Colonic mucosa (tissue), 4 donors: Measurements from ENCODE around the gene PTCH2. TPM values are rescaled to one million over a fixed set of nuclear protein-coding genes. Genes with fewer than 3 reads are reported as not detected.
"Not testable (repeated sequence)": the region's sequence is repeated elsewhere in the genome, so short reads cannot be mapped to it uniquely, and the experiment has no call there.

Source experiments
- DNase-seq: peaks from one replicate; pipeline ENCODE4 v3.0.0-alpha.2; 2020
- H3K27ac ChIP-seq: fragments of 200-600 bp; one replicate; pipeline ENCODE4 v1.8.0; 2021
- H3K27me3 ChIP-seq: fragments of 200-600 bp; one replicate; pipeline ENCODE4 v1.8.0; 2021
- H3K36me3 ChIP-seq: fragments of 200-600 bp; one replicate; pipeline ENCODE4 v1.8.0; 2021
- H3K4me1 ChIP-seq: fragments of 200-600 bp; one replicate; pipeline ENCODE4 v1.8.0; 2021; ENCODE audit warnings: mild to moderate bottlenecking
- H3K4me3 ChIP-seq: fragments of 200-600 bp; one replicate; pipeline ENCODE4 v1.8.0; 2021
- H3K9ac ChIP-seq, 2 donors: one replicate each; pipeline ENCODE4 v1.7.0; 2013; ENCODE audit warnings: control low read depth in 2 of 2, low read depth in 2 of 2, low read length in 2 of 2
- H3K9me3 ChIP-seq: fragments of 200-600 bp; one replicate; pipeline ENCODE4 v1.8.0; 2021
- CTCF ChIP-seq: fragments of 200-600 bp; IDR thresholded peaks from one replicate; pipeline ENCODE4 v1.8.0; 2022; ENCODE audit warnings: antibody characterized with exemption, mild to moderate bottlenecking
- intact Hi-C: fragments of 100-400 bp; cut with DNase I; formaldehyde crosslinking; loops from one replicate; pipeline ENCODE4 v1.14.1; 2022
- total RNA-seq, 2 donors: library from RNA; stranded (reverse); fragmentation: NEBNext Ultra II Directional in 1 of 2; extraction: Animal tissue kit (Norgen Biotek cat#: 25700) in 1 of 2; gene quantifications; one replicate each; pipeline ENCODE4 v1.2.1, GENCODE V29; 2021
- donor health status: healthy.
- donor health status: DM: no; HTN: no; CAD: no.
- donor health status: DM: no; HTN: no; CAD: no.

The PTCH2 gene
- total RNA-seq, 2 donors from 2014 or later = 0.48 to 0.52 TPM

DNA sequence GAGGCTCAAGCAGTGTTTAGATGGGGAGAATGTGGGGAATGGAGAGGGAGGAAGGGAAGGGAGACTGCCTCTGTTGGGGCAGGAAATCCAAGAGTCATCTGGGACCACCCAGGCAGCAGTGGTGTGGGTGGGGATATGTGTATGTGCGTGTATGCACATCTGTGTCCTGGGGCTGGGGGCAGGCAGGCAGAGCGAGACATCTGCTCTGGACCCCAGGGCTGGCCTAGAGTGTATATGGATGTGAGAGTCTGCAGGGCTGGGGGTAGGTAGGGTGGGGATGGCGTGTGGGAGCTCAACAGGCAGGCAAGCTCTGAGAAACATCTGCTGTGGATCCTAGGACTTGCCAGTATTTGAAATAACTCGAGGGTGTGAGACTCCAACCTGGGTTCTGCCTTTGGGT lies 3.5 kb downstream of the PTCH2 start:
- Histone ChIP-seq H3K4me3 (no peak overlapping the region), H3K9me3 (no peaks in the 10 kb centered on the region), H3K4me1 (no peaks in the 10 kb centered on the region), H3K27ac (no peak overlapping the region), H3K36me3 (no peaks in the 10 kb centered on the region), H3K9ac (no peak overlapping the region), H3K27me3 (no peaks in the 10 kb centered on the region)
- no peak for TF ChIP-seq CTCF
- intact Hi-C loops = loop anchor here (10.0 kb wide), 1 partner anchor 465 kb away; no protein-coding TSS in a partner anchor
- no peak for DNase-seq

- H3K9ac ChIP-seq, DNase-seq, H3K4me1 ChIP-seq, H3K9me3 ChIP-seq, H3K27me3 ChIP-seq, H3K36me3 ChIP-seq, H3K27ac ChIP-seq, H3K4me3 ChIP-seq: not testable (repeated sequence)
- intact Hi-C loops = loop anchor here (10.0 kb wide), 1 partner anchor 467 kb away; no protein-coding TSS in a partner anchor
These were observed 4.8 kb downstream of the PTCH2 start for GRCh38 chr1:44838294-44838693.

GRCh38 chr1:44835738-44836675 lies 7.0 kb downstream of the PTCH2 start:
- intact Hi-C loops = loop anchor here (10.0 kb wide), 1 partner anchor 469 kb away; no protein-coding TSS in a partner anchor
- Histone ChIP-seq H3K4me3 (no peak overlapping the region), H3K36me3 (no peaks in the 10 kb centered on the region), H3K9ac (no peak overlapping the region), H3K27me3 (no peaks in the 10 kb centered on the region), H3K27ac (no peak overlapping the region), H3K4me1 (no peaks in the 10 kb centered on the region), H3K9me3 (no peaks in the 10 kb centered on the region)
- TF ChIP-seq CTCF = peak; percentile 84
- peak; percentile 91 for DNase-seq

DNA sequence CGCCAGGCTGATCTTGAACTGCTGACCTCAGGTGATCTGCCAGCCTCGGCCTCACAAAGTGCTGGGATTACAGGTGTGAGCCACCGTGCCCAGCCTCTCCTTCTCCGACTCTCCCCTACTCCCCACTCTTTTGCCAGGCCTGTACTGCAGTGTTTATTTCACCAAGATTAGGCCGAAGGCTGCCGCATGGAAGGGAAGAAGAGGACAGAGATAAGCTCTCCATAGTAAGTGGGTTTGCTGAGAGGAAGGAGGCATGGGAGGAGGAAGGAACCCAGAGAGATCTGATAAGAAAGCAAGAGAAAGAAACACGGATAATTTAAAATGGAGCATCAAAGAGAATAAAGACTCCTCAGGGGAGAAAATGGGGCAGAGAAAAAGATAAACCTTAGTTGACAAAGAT lies 8.7 kb downstream of the PTCH2 start:
- DNase-seq = no peak
- intact Hi-C loops = loop anchor here (5.0 to 10.0 kb wide), 2 partner anchors 42 to 470 kb away; no protein-coding TSS in a partner anchor
- Histone ChIP-seq H3K27ac (no peak overlapping the region), H3K9ac (no peak overlapping the region), H3K9me3 (no peaks in the 10 kb centered on the region), H3K27me3 (no peaks in the 10 kb centered on the region), H3K4me1 (no peaks in the 10 kb centered on the region), H3K4me3 (no peak overlapping the region), H3K36me3 (no peaks in the 10 kb centered on the region)
- no peak for TF ChIP-seq CTCF

DNA sequence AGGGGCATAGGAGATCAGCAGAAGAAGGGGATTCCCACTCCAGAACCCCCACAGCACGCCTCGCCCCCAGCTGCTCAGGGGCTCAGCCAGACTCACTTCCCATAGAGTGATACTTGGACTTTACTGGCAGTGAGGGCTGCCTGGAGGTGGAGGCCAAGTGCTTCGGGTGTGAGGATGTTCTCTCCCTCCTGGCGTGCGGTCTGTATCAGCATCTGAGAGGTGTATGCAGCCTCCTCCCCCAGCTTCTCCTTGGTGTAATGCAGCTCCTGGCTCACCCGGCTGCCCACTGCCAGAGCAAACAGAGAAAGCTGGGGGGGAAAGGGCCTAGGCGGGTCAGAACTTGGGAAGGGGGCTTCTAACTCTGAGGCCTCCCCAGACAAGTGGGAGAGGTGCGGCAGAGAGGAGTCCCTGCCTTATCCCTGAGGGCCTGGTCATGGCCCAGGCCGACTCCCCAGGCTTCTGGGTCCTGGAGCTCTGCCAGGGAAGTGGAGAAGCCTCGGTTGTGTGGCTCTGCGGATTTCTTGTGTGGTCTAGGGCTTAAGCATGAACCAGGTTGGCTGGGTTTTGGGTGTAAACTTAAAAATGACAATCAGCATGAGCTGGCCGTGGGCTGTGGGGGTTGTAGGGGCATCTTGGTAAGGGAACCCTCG lies 10.9 kb downstream of the PTCH2 start:
- no peak overlapping the region for H3K9ac ChIP-seq
- no peak for TF ChIP-seq CTCF
- intact Hi-C loops = loop anchor here (5.0 to 10.0 kb wide), 2 partner anchors 40 to 473 kb away; no protein-coding TSS in a partner anchor

More for the DNA sequence above, 10.9 kb downstream of the PTCH2 start:
- Histone ChIP-seq H3K9me3 (no peaks in the 10 kb centered on the region), H3K4me1 (no peaks in the 10 kb centered on the region), H3K4me3 (no peak overlapping the region), H3K27me3 (no peaks in the 10 kb centered on the region), H3K36me3 (no peaks in the 10 kb centered on the region), H3K27ac (no peak overlapping the region)
- no peak for DNase-seq
